C1 segment of cervical spinal cord (tissue), 14 donors: ENCODE results near the gene FOXP3.

ENCODE experiments used
- DNase-seq, 14 donors: peaks; one replicate each; lab custom pipeline; 2025; lab: John Stamatoyannopoulos, UW

FOXP3 gene

GRCh38 chrX:49214996-49215526 is 49.4 kb downstream of the FOXP3 start:
- DNase-seq = no peak

- no peak for DNase-seq
These were observed 50.1 kb downstream of the FOXP3 start for GRCh38 chrX:49214416-49214815.

DNA sequence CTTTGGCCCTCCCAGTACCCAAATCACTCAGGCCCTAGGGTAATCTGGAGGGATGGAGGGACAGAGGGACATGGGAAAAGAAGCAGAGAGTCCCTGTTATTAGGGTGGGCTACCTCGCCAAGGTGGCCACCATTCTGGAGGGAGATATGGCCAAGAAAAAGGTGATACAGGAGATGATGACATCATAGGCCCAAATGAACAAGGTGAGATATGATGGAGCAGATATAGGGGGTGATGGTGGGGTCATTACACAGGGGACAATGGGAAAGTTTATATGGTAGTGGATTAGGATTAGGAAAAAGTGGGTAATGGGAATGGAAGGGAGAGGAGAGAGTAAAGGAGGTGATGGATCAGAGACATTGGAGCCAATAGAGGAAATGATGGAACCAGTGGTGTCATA is 51.6 kb downstream of the FOXP3 start:
- no peak for DNase-seq

DNA sequence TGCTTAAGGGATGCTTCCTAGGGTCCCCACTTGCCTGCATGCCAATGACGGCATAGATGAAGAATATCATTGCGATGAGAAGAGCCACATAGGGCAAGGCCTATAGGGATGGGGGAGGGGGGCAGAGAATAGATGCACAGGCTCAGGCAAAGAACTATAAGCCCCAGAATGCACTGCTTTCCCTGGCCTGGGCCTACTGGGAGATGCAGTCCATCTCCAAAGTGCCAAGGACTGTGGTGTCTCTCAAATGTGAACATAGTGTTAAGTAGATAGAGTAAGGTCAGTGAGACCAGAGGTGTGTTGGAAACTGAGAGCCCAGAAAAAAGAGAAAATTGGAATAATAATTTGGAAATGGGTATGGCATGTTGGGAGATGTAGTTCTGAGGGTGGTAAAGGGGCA is 52.3 kb downstream of the FOXP3 start:
- no peak for DNase-seq

GRCh38 chrX:49211074-49211473 is 53.4 kb downstream of the FOXP3 start:
- DNase-seq = no peak

DNA sequence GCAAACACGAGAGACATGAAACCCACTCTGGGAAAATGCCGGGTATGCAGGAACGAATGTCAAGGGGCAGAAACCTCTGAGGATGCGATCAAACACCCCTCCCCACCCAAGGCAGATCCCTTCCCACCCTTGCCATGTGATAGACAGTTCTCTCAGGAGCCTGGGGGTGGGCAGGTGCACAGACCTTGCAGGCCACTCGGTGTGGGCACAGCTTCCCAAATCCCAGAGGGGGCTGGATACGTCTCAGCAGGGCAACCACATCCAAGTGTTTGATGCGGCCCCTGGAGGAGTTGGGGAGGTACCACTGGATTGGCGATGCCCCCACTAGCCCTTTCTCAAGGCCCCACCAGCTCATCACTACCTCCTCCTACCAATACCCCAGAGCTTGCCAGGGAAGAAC is 54.1 kb downstream of the FOXP3 start:
- no peak for DNase-seq

- DNase-seq = peak in 2 of 14 donors; percentile 8 to 84
These were observed 54.9 kb downstream of the FOXP3 start for GRCh38 chrX:49209434-49210251.

- no peak for DNase-seq
These were observed 56.1 kb downstream of the FOXP3 start for GRCh38 chrX:49208399-49208798.

DNA sequence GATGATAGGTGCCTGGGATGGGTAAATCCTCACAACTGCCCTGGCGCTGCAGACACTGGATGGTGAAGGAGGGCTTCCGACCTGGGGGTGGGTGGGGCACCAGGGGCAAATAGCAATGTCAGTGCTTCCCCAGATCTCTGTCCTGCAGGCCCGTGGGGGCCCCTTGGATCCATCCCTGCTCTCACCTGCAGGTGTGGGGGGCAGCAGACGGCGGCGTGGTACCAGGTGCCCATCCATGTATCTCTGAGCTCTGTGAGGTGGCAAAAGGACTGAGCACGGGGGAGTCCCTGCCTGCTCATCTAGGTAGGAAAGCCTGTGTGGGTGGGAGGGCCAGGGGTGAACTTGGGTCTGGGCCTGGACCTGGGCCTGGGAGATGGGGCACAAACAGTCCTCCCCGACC is 58.0 kb downstream of the FOXP3 start:
- no peak for DNase-seq

DNA sequence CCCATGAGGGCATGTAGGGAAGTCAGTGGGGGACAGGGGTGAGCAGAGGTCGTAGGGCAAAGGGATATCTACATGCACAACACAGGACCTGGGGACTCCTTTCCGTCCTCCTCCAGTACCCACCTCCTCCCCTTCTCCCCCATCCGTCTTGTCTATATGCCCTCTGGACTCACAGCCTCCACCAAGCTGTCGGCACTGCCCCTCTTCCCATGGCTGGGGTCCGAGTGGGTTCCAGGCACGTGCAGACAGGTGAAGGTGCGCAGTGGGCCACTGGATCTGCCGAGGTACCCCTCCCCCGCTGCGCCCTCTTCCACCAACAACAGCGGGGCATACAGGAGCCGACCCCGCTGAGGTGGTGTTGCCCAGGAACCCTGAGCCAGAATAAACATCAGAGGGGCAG is 59.1 kb downstream of the FOXP3 start:
- no peak for DNase-seq

GRCh38 chrX:49204709-49205108 is 59.8 kb downstream of the FOXP3 start:
- peak in 1 of 14 donors; percentile 64 for DNase-seq

DNA sequence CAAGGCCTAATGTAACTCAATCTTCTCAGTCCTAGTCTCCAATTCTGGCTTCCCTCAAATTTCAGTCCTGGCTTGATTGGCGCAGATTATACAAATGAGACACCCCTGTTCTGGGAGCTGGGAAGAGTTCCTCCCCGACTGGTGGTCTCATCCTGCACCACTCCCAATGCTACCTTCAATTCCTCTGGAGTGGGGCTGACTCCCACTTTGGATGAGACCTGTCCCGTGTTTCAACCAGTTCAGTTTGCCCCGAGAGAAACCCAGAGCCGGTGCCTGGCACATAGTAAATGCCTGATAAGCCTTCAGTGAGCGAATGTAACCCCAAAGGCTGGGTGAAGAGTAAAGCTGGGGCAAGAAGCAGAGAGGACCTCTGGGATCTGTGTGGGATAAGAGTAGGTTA is 60.5 kb downstream of the FOXP3 start:
- no peak for DNase-seq

DNA sequence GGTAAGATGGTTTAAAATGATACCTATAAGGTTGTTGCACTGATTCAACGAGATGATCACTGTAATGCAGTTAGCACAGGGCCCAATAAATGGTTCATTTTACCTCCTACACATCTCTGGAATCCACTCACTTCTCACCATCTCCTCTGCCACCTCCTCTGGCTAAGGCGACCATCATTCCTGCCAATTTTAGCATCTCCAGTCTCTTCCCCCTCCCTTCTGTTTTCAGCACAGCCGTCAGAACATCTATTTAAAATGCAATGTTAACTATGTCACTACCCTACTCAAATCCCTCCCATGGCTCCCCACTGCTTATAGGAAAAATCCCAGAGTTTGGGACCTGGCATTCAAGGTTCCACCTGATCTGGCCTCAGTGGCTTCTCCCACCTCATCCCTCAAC is 61.0 kb downstream of the FOXP3 start:
- DNase-seq = peak in 1 of 14 donors; percentile 55

DNA sequence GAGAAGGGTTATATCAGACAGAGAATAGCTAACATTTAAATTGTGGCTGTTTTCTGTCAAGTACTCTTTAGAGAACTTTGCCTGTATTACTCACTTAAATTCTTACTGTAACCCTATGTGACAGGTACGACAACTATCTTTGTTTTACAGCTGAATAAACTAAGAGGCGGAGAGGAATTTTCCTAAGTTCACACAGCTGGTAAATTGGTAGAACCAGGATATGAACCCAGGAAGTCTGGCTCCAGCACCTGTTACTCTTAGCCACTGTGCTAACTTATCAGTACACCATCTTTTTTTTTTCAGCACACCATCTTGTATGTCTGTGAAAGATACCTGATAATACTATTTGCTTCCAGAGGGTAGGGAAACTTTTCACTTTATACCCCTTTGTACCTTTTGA is 62.5 kb downstream of the FOXP3 start:
- DNase-seq = no peak
